ENCODE data around the gene BORCS6. TPM values are rescaled to one million over a fixed set of nuclear protein-coding genes. Genes with fewer than 3 reads are reported as not detected.

The BORCS6 gene
- total RNA-seq, 1 experiment from 2014 or later: 7.3 TPM

DNA sequence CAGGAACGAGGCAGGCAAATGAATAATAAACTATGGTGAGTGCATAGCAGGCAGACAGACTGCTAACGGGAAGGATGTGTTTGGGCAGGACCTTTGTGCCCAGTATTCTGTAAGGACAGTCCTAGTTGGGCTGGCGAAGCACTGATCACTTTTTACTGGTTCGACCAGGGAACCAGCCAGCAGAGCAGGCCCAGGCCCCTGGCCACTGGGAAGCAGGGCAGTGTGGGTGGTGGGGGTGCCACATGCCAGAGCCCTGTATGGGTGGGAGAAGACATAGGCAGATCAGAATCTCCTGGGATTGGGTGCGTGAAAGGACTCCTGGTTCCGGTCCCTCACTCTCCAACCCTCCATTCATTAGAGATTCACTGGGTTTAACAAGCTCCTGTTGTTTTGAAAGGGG, 23.2 kb downstream of the BORCS6 start:
- ATAC-seq (no peak), DNase-seq (no peak)
- ChIA-PET POLR2A (ENCODE audit: unreplicated experiment) (no interaction called here), CTCF (no interaction called here)
- Histone ChIP-seq H3F3A (ENCODE audit: low read length, unreplicated experiment) (no peaks in the 10 kb centered on the region), H3K4me1 (ENCODE audit: insufficient read depth, low read length) (peaks cover 17% of the 10 kb centered on the region), H2AFZ (ENCODE audit: low read length) (no peak overlapping the region), H3K4me3 (ENCODE audit: low read length) (no peak overlapping the region), H4K20me1 (ENCODE audit: low read length) (0 out of 2 replicates have a peak, but pooled peaks cover 2% of the 10 kb centered on the region), H3K4me2 (ENCODE audit: low read length) (no peak overlapping the region), H3K27ac (ENCODE audit: low read length) (no peak overlapping the region), H3K27me3 (ENCODE audit: low read length) (no peaks in the 10 kb centered on the region), H3K79me2 (ENCODE audit: low read length) (peaks cover 10% of the 10 kb centered on the region), H3K9ac (ENCODE audit: low read length) (no peak overlapping the region), H3K36me3 (ENCODE audit: low read depth, low read length) (no peaks in the 10 kb centered on the region), H3K9me3 (ENCODE audit: low read length) (no peaks in the 10 kb centered on the region), H3K9me2 (replicated peaks; ENCODE audit: low read length) (no peaks in the 10 kb centered on the region)
- BruUV-seq (replicated peaks): no TSS peak
- intact Hi-C loops (cut with micrococcal nuclease): no loop called here
- TF ChIP-seq EZH2phosphoT487 (IDR thresholded peaks at IDR 0.05; ENCODE audit: borderline replicate concordance, low read length) (no peak), EZH2 (IDR thresholded peaks at IDR 0.05; ENCODE audit: low read length, unreplicated experiment) (no peak)
- TF ChIP-seq, protein P1, sequence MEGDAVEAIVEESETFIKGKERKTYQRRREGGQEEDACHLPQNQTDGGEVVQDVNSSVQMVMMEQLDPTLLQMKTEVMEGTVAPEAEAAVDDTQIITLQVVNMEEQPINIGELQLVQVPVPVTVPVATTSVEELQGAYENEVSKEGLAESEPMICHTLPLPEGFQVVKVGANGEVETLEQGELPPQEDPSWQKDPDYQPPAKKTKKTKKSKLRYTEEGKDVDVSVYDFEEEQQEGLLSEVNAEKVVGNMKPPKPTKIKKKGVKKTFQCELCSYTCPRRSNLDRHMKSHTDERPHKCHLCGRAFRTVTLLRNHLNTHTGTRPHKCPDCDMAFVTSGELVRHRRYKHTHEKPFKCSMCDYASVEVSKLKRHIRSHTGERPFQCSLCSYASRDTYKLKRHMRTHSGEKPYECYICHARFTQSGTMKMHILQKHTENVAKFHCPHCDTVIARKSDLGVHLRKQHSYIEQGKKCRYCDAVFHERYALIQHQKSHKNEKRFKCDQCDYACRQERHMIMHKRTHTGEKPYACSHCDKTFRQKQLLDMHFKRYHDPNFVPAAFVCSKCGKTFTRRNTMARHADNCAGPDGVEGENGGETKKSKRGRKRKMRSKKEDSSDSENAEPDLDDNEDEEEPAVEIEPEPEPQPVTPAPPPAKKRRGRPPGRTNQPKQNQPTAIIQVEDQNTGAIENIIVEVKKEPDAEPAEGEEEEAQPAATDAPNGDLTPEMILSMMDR (conservative IDR thresholded peaks at IDR 0.05; ENCODE audit: low read depth, low read length): no peak

DNA sequence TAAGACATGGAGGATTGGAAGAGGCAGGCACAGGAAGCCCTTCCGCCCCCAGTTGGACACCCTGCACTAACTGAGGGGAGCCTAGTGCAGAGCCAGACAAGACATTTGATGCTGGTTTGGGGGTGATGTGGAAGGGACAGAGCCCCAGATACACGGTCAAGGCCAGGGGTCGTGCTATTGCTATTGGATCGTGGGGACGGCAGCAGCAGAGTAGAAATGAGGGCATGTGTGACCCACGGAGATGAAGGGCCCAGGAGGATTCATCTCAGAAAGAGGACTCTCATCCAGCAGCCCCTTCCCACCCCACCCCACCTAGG, 25.2 kb downstream of the BORCS6 start:
- DNase-seq (no peak), ATAC-seq (no peak)
- ChIA-PET CTCF (no interaction called here), POLR2A (ENCODE audit: unreplicated experiment) (no interaction called here)
- Histone ChIP-seq H3K36me3 (ENCODE audit: low read depth, low read length) (no peaks in the 10 kb centered on the region; the same call in 1 of the 2 replicates), H3K27ac (ENCODE audit: low read length) (no peak overlapping the region), H3K9ac (ENCODE audit: low read length) (no peak overlapping the region), H3K9me3 (ENCODE audit: low read length) (no peaks in the 10 kb centered on the region), H3K4me1 (ENCODE audit: insufficient read depth, low read length) (peaks cover 27% of the 10 kb centered on the region), H3K79me2 (ENCODE audit: low read length) (peaks cover 19% of the 10 kb centered on the region), H3K4me3 (ENCODE audit: low read length) (no peak overlapping the region), H4K20me1 (ENCODE audit: low read length) (0 out of 2 replicates have a peak, but pooled peaks cover 2% of the 10 kb centered on the region), H3K4me2 (ENCODE audit: low read length) (no peak overlapping the region), H3K9me2 (replicated peaks; ENCODE audit: low read length) (no peaks in the 10 kb centered on the region), H3K27me3 (ENCODE audit: low read length) (no peaks in the 10 kb centered on the region), H3F3A (ENCODE audit: low read length, unreplicated experiment) (no peaks in the 10 kb centered on the region), H2AFZ (ENCODE audit: low read length) (no peak overlapping the region)
- no TSS peak for BruUV-seq (replicated peaks)
- intact Hi-C loops (cut with micrococcal nuclease): no loop called here
- TF ChIP-seq, protein P1 (conservative IDR thresholded peaks at IDR 0.05; ENCODE audit: low read depth, low read length): no peak
- no peak for TF ChIP-seq EZH2 (IDR thresholded peaks at IDR 0.05; ENCODE audit: low read length, unreplicated experiment)

DNA sequence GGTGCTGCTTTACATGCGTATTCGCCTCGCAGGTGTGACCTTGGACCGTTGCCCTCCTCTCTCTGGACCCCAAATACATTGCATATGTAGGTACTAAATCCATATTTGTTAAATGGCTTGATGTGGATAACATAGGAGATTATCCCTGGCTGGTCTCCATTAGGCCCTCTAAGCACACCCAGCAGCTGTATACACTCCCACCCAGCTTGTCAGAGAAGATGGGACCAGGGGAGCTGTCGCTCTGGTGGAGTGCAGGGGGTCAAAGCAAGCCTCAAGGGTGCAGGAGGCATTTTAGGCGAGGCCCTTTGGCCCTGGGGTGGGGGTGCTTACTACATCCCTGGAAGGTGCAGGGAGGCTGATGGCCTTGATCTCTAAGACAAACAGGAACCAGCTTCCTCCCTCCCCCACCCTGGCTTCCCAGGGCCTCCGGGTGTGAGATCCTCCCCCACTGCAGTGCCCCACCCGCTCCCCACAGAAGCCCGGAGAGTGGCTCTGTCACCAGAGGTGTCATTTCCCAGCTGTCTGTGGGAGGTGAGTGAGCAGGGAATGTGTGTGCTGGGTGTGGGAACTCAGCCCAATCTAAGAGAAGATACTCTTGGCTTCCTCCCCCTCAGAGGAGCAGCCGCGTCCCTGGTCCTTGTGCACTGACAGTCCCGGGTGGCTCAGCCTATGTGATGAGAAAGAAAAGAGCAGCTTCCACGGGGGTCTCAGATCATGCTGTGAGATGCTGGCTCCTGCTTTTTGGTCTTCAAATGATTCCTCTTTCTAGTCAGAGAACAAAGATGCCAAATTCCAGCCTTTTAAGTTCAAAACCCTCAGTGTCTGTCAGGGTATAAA, 25.8 kb downstream of the BORCS6 start:
- Histone ChIP-seq H3K4me3 (ENCODE audit: low read length) (no peak overlapping the region), H3K4me1 (ENCODE audit: insufficient read depth, low read length) (peaks cover 27% of the 10 kb centered on the region), H3K27me3 (ENCODE audit: low read length) (no peaks in the 10 kb centered on the region), H3K79me2 (ENCODE audit: low read length) (peaks cover 19% of the 10 kb centered on the region), H3K9me3 (ENCODE audit: low read length) (no peaks in the 10 kb centered on the region), H3K9me2 (replicated peaks; ENCODE audit: low read length) (no peaks in the 10 kb centered on the region), H3K27ac (ENCODE audit: low read length) (no peak overlapping the region), H3K9ac (ENCODE audit: low read length) (no peak overlapping the region), H3K36me3 (ENCODE audit: low read depth, low read length) (no peaks in the 10 kb centered on the region; the same call in 1 of the 2 replicates), H4K20me1 (ENCODE audit: low read length) (0 out of 2 replicates have a peak, but pooled peaks cover 2% of the 10 kb centered on the region), H3K4me2 (ENCODE audit: low read length) (peak overlapping the region; percentile 32; the same call in 1 of the 2 replicates), H3F3A (ENCODE audit: low read length, unreplicated experiment) (no peaks in the 10 kb centered on the region), H2AFZ (ENCODE audit: low read length) (no peak overlapping the region)
- CTCF ChIA-PET: interaction anchor here (0.5 kb wide), 1 partner anchor 30 kb away, joined by 3 read pairs; no protein-coding TSS in a partner anchor
- no TSS peak for BruUV-seq (replicated peaks)
- intact Hi-C loops (cut with micrococcal nuclease): no loop called here
- DNase-seq (no peak), ATAC-seq (peak; percentile 55)
- no peak for TF ChIP-seq EZH2 (IDR thresholded peaks at IDR 0.05; ENCODE audit: low read length, unreplicated experiment)
- no peak for TF ChIP-seq EZH2phosphoT487 (IDR thresholded peaks at IDR 0.05; ENCODE audit: borderline replicate concordance, low read length)
- TF ChIP-seq, protein P1 (conservative IDR thresholded peaks at IDR 0.05; ENCODE audit: low read depth, low read length): no peak
- POLR2A ChIA-PET (ENCODE audit: unreplicated experiment): interaction anchor here (0.6 kb wide), 1 partner anchor 40 kb away, joined by 3 read pairs; no protein-coding TSS in a partner anchor

Measured in PC-3 (cell line).